ENCODE data around the gene UBALD2.

UBALD2 gene

DNA sequence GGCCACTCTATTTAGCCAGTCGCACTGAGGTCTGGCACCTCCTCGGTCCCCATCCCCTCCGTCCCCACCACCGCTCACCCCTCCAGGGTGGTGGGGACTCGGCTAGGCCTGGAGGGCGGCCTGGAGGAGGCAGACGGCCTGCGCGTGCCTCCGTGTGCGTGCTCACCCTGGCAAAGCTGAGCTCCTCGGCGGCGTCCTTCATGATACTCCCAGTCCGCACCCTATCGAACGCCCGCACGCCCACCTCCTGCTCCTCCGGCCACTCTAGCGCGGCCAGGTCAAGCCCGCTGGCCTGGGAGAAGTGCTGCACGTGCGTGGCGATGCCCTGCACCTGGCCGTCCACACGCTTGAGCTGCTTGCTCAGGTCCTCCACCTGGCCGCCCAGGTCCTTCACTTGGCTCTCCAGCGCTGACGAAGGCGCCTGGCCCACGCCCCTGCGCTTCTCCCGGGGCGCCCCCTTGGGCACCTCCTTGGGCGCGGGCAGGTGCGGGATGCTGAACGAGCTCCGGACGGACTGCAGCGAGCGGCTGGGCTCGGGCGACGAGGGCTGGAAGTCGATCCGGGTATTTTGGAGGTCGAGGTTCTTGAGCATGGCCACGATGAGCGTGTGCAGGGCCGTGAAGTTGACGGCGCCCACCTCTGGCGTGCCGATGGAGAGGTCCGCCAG, 42.3 kb downstream of the UBALD2 start:
- no peak overlapping the region for H3K4me3 ChIP-seq (replicated peaks; ENCODE audit: insufficient read depth, low read length)
- no peak for DNase-seq (ENCODE audit: low read depth in 1 of 2, low spot score in 1 of 2)
- no peak for TF ChIP-seq GABPA (IDR thresholded peaks at IDR 0.05; ENCODE audit: low read depth)
- TF ChIP-seq, protein P1, sequence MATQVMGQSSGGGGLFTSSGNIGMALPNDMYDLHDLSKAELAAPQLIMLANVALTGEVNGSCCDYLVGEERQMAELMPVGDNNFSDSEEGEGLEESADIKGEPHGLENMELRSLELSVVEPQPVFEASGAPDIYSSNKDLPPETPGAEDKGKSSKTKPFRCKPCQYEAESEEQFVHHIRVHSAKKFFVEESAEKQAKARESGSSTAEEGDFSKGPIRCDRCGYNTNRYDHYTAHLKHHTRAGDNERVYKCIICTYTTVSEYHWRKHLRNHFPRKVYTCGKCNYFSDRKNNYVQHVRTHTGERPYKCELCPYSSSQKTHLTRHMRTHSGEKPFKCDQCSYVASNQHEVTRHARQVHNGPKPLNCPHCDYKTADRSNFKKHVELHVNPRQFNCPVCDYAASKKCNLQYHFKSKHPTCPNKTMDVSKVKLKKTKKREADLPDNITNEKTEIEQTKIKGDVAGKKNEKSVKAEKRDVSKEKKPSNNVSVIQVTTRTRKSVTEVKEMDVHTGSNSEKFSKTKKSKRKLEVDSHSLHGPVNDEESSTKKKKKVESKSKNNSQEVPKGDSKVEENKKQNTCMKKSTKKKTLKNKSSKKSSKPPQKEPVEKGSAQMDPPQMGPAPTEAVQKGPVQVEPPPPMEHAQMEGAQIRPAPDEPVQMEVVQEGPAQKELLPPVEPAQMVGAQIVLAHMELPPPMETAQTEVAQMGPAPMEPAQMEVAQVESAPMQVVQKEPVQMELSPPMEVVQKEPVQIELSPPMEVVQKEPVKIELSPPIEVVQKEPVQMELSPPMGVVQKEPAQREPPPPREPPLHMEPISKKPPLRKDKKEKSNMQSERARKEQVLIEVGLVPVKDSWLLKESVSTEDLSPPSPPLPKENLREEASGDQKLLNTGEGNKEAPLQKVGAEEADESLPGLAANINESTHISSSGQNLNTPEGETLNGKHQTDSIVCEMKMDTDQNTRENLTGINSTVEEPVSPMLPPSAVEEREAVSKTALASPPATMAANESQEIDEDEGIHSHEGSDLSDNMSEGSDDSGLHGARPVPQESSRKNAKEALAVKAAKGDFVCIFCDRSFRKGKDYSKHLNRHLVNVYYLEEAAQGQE (IDR thresholded peaks at IDR 0.05; ENCODE audit: insufficient replicate concordance, low read depth): no peak
- TF ChIP-seq POLR2AphosphoS5 (IDR thresholded peaks at IDR 0.05; ENCODE audit: low read depth): no peak
- TF ChIP-seq CTCF (IDR thresholded peaks at IDR 0.05; ENCODE audit: insufficient read depth, low read length): no peak
- TF ChIP-seq SPI1 (IDR thresholded peaks at IDR 0.05; ENCODE audit: borderline replicate concordance, low read depth): no peak
- H3K27ac ChIP-seq (replicated peaks): no peak overlapping the region
- no peaks in the 10 kb centered on the region for H3K27me3 ChIP-seq (ENCODE audit: insufficient read depth, poor library complexity, severe bottlenecking)

DNA sequence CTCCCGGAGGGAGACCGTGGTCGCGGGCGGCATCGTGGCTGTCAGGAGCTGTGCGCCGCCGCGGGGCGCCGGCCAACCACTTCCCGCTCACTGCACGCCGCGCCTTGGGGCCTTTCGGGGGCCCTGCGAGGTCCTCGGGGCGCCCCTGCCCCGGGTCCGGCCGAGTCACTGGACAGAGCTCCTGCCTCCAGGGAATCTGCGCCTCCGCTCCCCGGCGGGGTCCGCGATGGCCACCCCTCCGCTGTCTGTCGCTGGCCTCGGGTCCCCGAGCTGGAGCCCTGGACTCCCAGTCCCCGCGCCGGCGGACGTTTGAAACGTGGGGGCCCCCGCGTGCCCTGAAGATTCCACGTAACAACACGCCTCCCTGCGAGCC, 42.8 kb downstream of the UBALD2 start, which contains the start of gene QRICH2:
TSS of gene QRICH2 (minus strand) at position 311 of the 373 bp plus-strand sequence. CDS start at position 33, 278 bp downstream.
- Histone ChIP-seq H3K27ac (replicated peaks) (no peak within 1 kb of the TSS), H3K27me3 (ENCODE audit: insufficient read depth, poor library complexity, severe bottlenecking) (no peaks in the 10 kb centered on the region), H3K4me3 (replicated peaks; ENCODE audit: insufficient read depth, low read length) (no peak within 1 kb of the TSS)
- TF ChIP-seq SPI1 (IDR thresholded peaks at IDR 0.05; ENCODE audit: borderline replicate concordance, low read depth): no peak
- DNase-seq (ENCODE audit: low read depth in 1 of 2, low spot score in 1 of 2): no peak

- DNase-seq (ENCODE audit: low read depth in 1 of 2, low spot score in 1 of 2): no peak
- H3K4me3 ChIP-seq (replicated peaks; ENCODE audit: insufficient read depth, low read length): no peak overlapping the region
- no peak overlapping the region for H3K27ac ChIP-seq (replicated peaks)
- no peak for TF ChIP-seq GABPA (IDR thresholded peaks at IDR 0.05; ENCODE audit: low read depth)
- TF ChIP-seq SPI1 (IDR thresholded peaks at IDR 0.05; ENCODE audit: borderline replicate concordance, low read depth): no peak
- no peak for TF ChIP-seq CTCF (IDR thresholded peaks at IDR 0.05; ENCODE audit: insufficient read depth, low read length)
- TF ChIP-seq, protein P1 (IDR thresholded peaks at IDR 0.05; ENCODE audit: insufficient replicate concordance, low read depth): no peak
- TF ChIP-seq POLR2AphosphoS5 (IDR thresholded peaks at IDR 0.05; ENCODE audit: low read depth): no peak
- no peaks in the 10 kb centered on the region for H3K27me3 ChIP-seq (ENCODE audit: insufficient read depth, poor library complexity, severe bottlenecking)
These were observed 44.3 kb downstream of the UBALD2 start for GRCh38 chr17:76309461-76309860.

DNA sequence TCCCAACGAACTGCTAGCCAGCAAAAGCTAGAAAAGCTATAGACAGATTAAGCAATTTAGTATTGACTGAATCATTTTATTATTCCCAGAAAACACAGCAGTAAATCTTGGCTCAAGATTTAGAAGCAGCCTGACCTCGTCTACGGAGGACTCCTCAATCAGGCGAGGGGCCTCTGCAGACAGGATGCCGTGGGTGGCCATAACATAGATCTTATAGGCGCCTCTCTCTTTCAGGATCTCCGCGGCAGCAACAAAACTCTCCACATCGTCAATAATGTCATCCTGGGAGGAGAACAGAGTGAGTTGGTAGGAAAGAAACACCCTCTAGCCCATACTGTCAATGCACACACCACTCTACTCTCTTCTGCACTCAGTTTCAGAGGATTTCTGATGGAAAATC, 47.6 kb downstream of the UBALD2 start:
- Histone ChIP-seq H3K27ac (replicated peaks) (no peak overlapping the region), H3K27me3 (ENCODE audit: insufficient read depth, poor library complexity, severe bottlenecking) (no peaks in the 10 kb centered on the region), H3K4me3 (replicated peaks; ENCODE audit: insufficient read depth, low read length) (no peak overlapping the region)
- no peak for TF ChIP-seq GABPA (IDR thresholded peaks at IDR 0.05; ENCODE audit: low read depth)
- no peak for TF ChIP-seq CTCF (IDR thresholded peaks at IDR 0.05; ENCODE audit: insufficient read depth, low read length)
- TF ChIP-seq, protein P1 (IDR thresholded peaks at IDR 0.05; ENCODE audit: insufficient replicate concordance, low read depth): no peak
- TF ChIP-seq SPI1 (IDR thresholded peaks at IDR 0.05; ENCODE audit: borderline replicate concordance, low read depth): no peak
- no peak for DNase-seq (ENCODE audit: low read depth in 1 of 2, low spot score in 1 of 2)
